IMR-90 (cell line): ENCODE measurements around the gene PGLYRP3. TPM values are rescaled to one million over a fixed set of nuclear protein-coding genes. Genes with fewer than 3 reads are reported as not detected.

ENCODE experiments used
- ATAC-seq: fragments of 200-7000 bp; cut with Tn5 transposase; 2 replicates; pipeline ENCODE4 v1.9.1; 2020; ENCODE audit warnings: low read depth, mild to moderate bottlenecking, moderate library complexity
- BruUV-seq: library from RNA; stranded (reverse); fragments of 400-500 nt; replicated peaks from 2 replicates; lab custom pipeline; 2021; lab: Mats Ljungman, UMichigan
- CTCF ChIA-PET: fragments of 300-600 bp; formaldehyde crosslinking; extraction: SDS; loops from one replicate; lab custom pipeline; 2021; ENCODE audit warnings: antibody characterized with exemption; lab: Yijun Ruan, JAX
- POLR2A ChIA-PET: fragments of 300-600 bp; sonication (Branson Sonifier 250); formaldehyde crosslinking; loops from one replicate; lab custom pipeline; 2022; ENCODE audit warnings: antibody characterized with exemption; ENCODE audit not compliant: unreplicated experiment; lab: Charles Lee
- DNase-seq: peaks from one replicate; pipeline ENCODE4 v3.0.0; 2013
- H2AFZ ChIP-seq: replicated peaks from 2 replicates; pipeline ENCODE3; 2013; ENCODE audit warnings: low read length, mild to moderate bottlenecking; ENCODE audit not compliant: poor library complexity
- H2AK5ac ChIP-seq: 2 replicates; pipeline ENCODE4 v1.6.1; 2013; ENCODE audit warnings: low read depth, low read length, inconsistent platforms
- H2AK9ac ChIP-seq: replicated peaks from 2 replicates; pipeline ENCODE3; 2013; ENCODE audit warnings: mild to moderate bottlenecking, low read depth, low read length, moderate library complexity; ENCODE audit not compliant: poor library complexity
- H2BK120ac ChIP-seq: 2 replicates; pipeline ENCODE4 v1.6.1; 2013; ENCODE audit warnings: low read depth, low read length, inconsistent platforms
- H2BK15ac ChIP-seq: 3 replicates; pipeline ENCODE4 v1.6.1; 2013; ENCODE audit warnings: low read depth, low read length, inconsistent platforms
- H2BK20ac ChIP-seq: 2 replicates; pipeline ENCODE4 v1.6.1; 2013; ENCODE audit warnings: low read depth, mild to moderate bottlenecking, inconsistent platforms, low read length, moderate library complexity
- H2BK5ac ChIP-seq: 2 replicates; pipeline ENCODE4 v1.6.1; 2013; ENCODE audit warnings: mild to moderate bottlenecking, low read depth, low read length, inconsistent platforms; ENCODE audit not compliant: poor library complexity, severe bottlenecking
- H3K14ac ChIP-seq: replicated peaks from 2 replicates; pipeline ENCODE4 v1.6.1; 2013; ENCODE audit warnings: low read depth, low read length, inconsistent platforms
- H3K18ac ChIP-seq: 2 replicates; pipeline ENCODE4 v1.6.1; 2013; ENCODE audit warnings: low read depth, low read length, control low read depth
- H3K23ac ChIP-seq: 2 replicates; pipeline ENCODE4 v1.6.1; 2013; ENCODE audit warnings: low read depth, low read length, inconsistent platforms
- H3K27ac ChIP-seq: 2 replicates; pipeline ENCODE4 v1.5.1; 2013; ENCODE audit warnings: mild to moderate bottlenecking, control low read depth, low read length; ENCODE audit not compliant: insufficient read depth
- H3K27me3 ChIP-seq: 2 replicates; pipeline ENCODE4 v1.6.1; 2013; ENCODE audit warnings: low read length; ENCODE audit not compliant: control insufficient read depth, insufficient read depth
- H3K36me3 ChIP-seq: 2 replicates; pipeline ENCODE4 v1.6.1; 2013; ENCODE audit warnings: low read length, mixed read lengths; ENCODE audit not compliant: control insufficient read depth, insufficient read depth
- H3K4ac ChIP-seq: 2 replicates; pipeline ENCODE4 v1.6.1; 2013; ENCODE audit warnings: low read depth, low read length, inconsistent platforms
- H3K4me1 ChIP-seq: 2 replicates; pipeline ENCODE4 v1.6.1; 2013; ENCODE audit warnings: low read length, mixed read lengths; ENCODE audit not compliant: control insufficient read depth, insufficient read depth
- H3K4me2 ChIP-seq: 2 replicates; pipeline ENCODE4 v1.6.1; 2013; ENCODE audit warnings: low read depth, mild to moderate bottlenecking, control low read depth, low read length, moderate library complexity
- H3K4me3 ChIP-seq: 2 replicates; pipeline ENCODE4 v1.5.1; 2013; ENCODE audit warnings: low read depth, mild to moderate bottlenecking, control low read depth, low read length, moderate library complexity; ENCODE audit not compliant: insufficient read depth
- H3K56ac ChIP-seq: 2 replicates; pipeline ENCODE4 v1.6.1; 2013; ENCODE audit warnings: low read length, inconsistent platforms; ENCODE audit not compliant: insufficient read depth; ENCODE audit errors: extremely low read depth
- H3K79me1 ChIP-seq, 2 experiments: 2 replicates each; pipeline ENCODE4 v1.6.1; 2013; ENCODE audit warnings: low read length in 2 of 2, inconsistent platforms in 1 of 2, low read depth in 1 of 2
- H3K9ac ChIP-seq: 2 replicates; pipeline ENCODE4 v1.6.1; 2013; ENCODE audit warnings: low read depth, low read length, control low read depth
- H3K9me1 ChIP-seq: 2 replicates; pipeline ENCODE4 v1.6.1; 2013; ENCODE audit warnings: low read length, inconsistent platforms; ENCODE audit not compliant: insufficient read depth
- H3K9me3 ChIP-seq: 2 replicates; pipeline ENCODE4 v1.6.1; 2013; ENCODE audit warnings: low read length; ENCODE audit not compliant: control insufficient read depth, insufficient read depth
- H4K20me1 ChIP-seq: 2 replicates; pipeline ENCODE4 v1.6.1; 2013; ENCODE audit warnings: low read length, inconsistent platforms; ENCODE audit not compliant: insufficient read depth
- H4K5ac ChIP-seq: 2 replicates; pipeline ENCODE4 v1.6.1; 2013; ENCODE audit warnings: mild to moderate bottlenecking, low read depth, low read length, control low read depth
- H4K8ac ChIP-seq, 2 experiments: 2 replicates each; pipeline ENCODE4 v1.6.1; 2013; ENCODE audit warnings: low read depth in 2 of 2, low read length in 2 of 2, control low read depth in 1 of 2, inconsistent platforms in 1 of 2
- H4K91ac ChIP-seq: 2 replicates; pipeline ENCODE4 v1.6.1; 2013; ENCODE audit warnings: low read depth, low read length, inconsistent platforms; ENCODE audit not compliant: insufficient read depth
- BHLHE40 ChIP-seq: fragments of 150-350 bp; IDR thresholded peaks from 2 replicates; pipeline ENCODE4 v1.6.1; 2016; ENCODE audit warnings: mild to moderate bottlenecking, low read depth, low read length
- CEBPB ChIP-seq: IDR thresholded peaks from 2 replicates; pipeline ENCODE4 v1.6.1; 2012; ENCODE audit warnings: low read depth, low read length, improper control_type of control experiment
- MAFK ChIP-seq: IDR thresholded peaks from 2 replicates; pipeline ENCODE4 v1.6.1; 2012; ENCODE audit warnings: low read depth, low read length, improper control_type of control experiment
- MAZ ChIP-seq: IDR thresholded peaks from 2 replicates; pipeline ENCODE4 v1.6.1; 2012; ENCODE audit warnings: low read depth, mild to moderate bottlenecking, low read length, improper control_type of control experiment, moderate library complexity, borderline replicate concordance
- MXI1 ChIP-seq: IDR thresholded peaks from 2 replicates; pipeline ENCODE4 v1.6.1; 2012; ENCODE audit warnings: low read depth, mild to moderate bottlenecking, low read length, moderate library complexity, borderline replicate concordance
- NFE2L2 ChIP-seq: fragments of 150-350 bp; IDR thresholded peaks from 2 replicates; pipeline ENCODE4 v1.6.1; 2016; ENCODE audit warnings: low read depth, mild to moderate bottlenecking, low read length
- POLR2A ChIP-seq: IDR thresholded peaks from 2 replicates; pipeline ENCODE4 v1.6.1; 2012; ENCODE audit warnings: mild to moderate bottlenecking, low read depth, low read length
- RAD21 ChIP-seq: IDR thresholded peaks from 2 replicates; pipeline ENCODE4 v1.6.1; 2012; ENCODE audit warnings: low read length, improper control_type of control experiment
- RCOR1 ChIP-seq: IDR thresholded peaks from 2 replicates; pipeline ENCODE4 v1.6.1; 2012; ENCODE audit warnings: mild to moderate bottlenecking, low read length, improper control_type of control experiment; ENCODE audit not compliant: insufficient replicate concordance
- RFX5 ChIP-seq: IDR thresholded peaks from 2 replicates; pipeline ENCODE4 v1.8.0; 2012; ENCODE audit warnings: low read depth, mild to moderate bottlenecking, low read length, moderate library complexity
- SMC3 ChIP-seq: fragments of 150-350 bp; IDR thresholded peaks from 2 replicates; pipeline ENCODE4 v1.6.1; 2016; ENCODE audit warnings: low read depth, mild to moderate bottlenecking, antibody characterized with exemption, low read length, moderate library complexity
- WGBS, 2 experiments: methylation state at CpG; one replicate each; pipeline versions ENCODE4 v1.1.5 to v1.1.7; 2013; ENCODE audit warnings: missing lambda C conversion rate in 2 of 2; ENCODE audit not compliant: insufficient read length in 1 of 2; ENCODE audit errors: extremely low coverage in 2 of 2; 5-methylcytosine and 5-hydroxymethylcytosine counted together
- dilution Hi-C: fragments of 300-500 bp; cut with HindIII; formaldehyde crosslinking; loops from one replicate; pipeline ENCODE4 v1.14.3; 2018; ENCODE audit warnings: low sequenced_read_pairs; ENCODE audit not compliant: unreplicated experiment
- in situ Hi-C: fragments of 300-500 bp; cut with MboI; formaldehyde crosslinking; loops from 3 replicates; pipeline ENCODE4 v1.14.3; 2019; ENCODE audit warnings: low sequenced_read_pairs, inconsistent platforms, mixed read lengths
- intact Hi-C: fragments of 100-400 bp; cut with micrococcal nuclease; formaldehyde crosslinking; loops from 2 replicates; pipeline ENCODE4 v1.10.0; 2022
- polyA plus RNA-seq, 3 experiments: library from polyadenylated mRNA; depleted of rRNA; stranded (reverse); fragments of >200 nt; gene quantifications; 2 replicates each; pipeline ENCODE4 v1.2.3, GENCODE V29; 2012; ENCODE audit warnings: low replicate concordance in 1 of 3
- total RNA-seq: library from RNA; depleted of rRNA; stranded (reverse); fragments of >200 nt; gene quantifications from 2 replicates; pipeline ENCODE4 v1.2.3, GENCODE V29; 2012
- TF ChIP-seq, protein P1 (sequence below): fragments of 150-350 bp; IDR thresholded peaks from 2 replicates; pipeline ENCODE4 v1.6.1; 2017; ENCODE audit warnings: mild to moderate bottlenecking, antibody characterized with exemption, low read length, low read depth
- TF ChIP-seq, protein P2 (sequence below): conservative IDR thresholded peaks from 2 replicates; pipeline ENCODE4 v1.5.1; 2012; ENCODE audit warnings: mild to moderate bottlenecking, low read depth, low read length, improper control_type of control experiment

Gene PGLYRP3
- total and polyA plus RNA-seq, 2 of the 4 experiments (the other 2 are of a cell fraction) = not detected

GRCh38 chr1:153253693-153254092, 59.1 kb downstream of the PGLYRP3 start:
- Histone ChIP-seq H3K56ac (no peak overlapping the region), H3K9me3 (no peaks in the 10 kb centered on the region), H3K18ac (no peak overlapping the region), H3K23ac (no peak overlapping the region), H4K5ac (no peak overlapping the region), H3K9me1 (no peaks in the 10 kb centered on the region), H3K4me1 (no peaks in the 10 kb centered on the region), H4K91ac (no peak overlapping the region), H3K9ac (no peak overlapping the region), H2AK9ac (no peak overlapping the region), H3K36me3 (no peaks in the 10 kb centered on the region), H4K8ac (no peak overlapping the region), H3K14ac (no peak overlapping the region), H2BK120ac (no peak overlapping the region), H3K4me3 (no peak overlapping the region), H3K4me2 (no peak overlapping the region), H3K27me3 (no peaks in the 10 kb centered on the region; the same call in 1 of the 2 replicates), H3K27ac (no peak overlapping the region), H2AFZ (no peak overlapping the region), H4K20me1 (no peaks in the 10 kb centered on the region), H3K79me1 (no peaks in the 10 kb centered on the region), H2AK5ac (no peak overlapping the region), H2BK20ac (no peak overlapping the region), H3K4ac (no peak overlapping the region), H2BK15ac (no peak overlapping the region), H2BK5ac (no peak overlapping the region)
- WGBS, 2 experiments = no CpG with 5 or more reads among the region's 1 CpG
- POLR2A ChIA-PET = no interaction called here
- dilution Hi-C loops (no loop called here), in situ Hi-C loops (no loop called here), intact Hi-C loops (no loop called here)
- DNase-seq = no peak
- ATAC-seq = no peak
- CTCF ChIA-PET = no interaction called here
- BruUV-seq = no TSS peak
- TF ChIP-seq MAFK (no peak), POLR2A (no peak), MXI1 (no peak), MAZ (no peak), NFE2L2 (no peak), RCOR1 (no peak), CEBPB (no peak), RFX5 (no peak), BHLHE40 (no peak), RAD21 (no peak), SMC3 (no peak)
- TF ChIP-seq, protein P1, sequence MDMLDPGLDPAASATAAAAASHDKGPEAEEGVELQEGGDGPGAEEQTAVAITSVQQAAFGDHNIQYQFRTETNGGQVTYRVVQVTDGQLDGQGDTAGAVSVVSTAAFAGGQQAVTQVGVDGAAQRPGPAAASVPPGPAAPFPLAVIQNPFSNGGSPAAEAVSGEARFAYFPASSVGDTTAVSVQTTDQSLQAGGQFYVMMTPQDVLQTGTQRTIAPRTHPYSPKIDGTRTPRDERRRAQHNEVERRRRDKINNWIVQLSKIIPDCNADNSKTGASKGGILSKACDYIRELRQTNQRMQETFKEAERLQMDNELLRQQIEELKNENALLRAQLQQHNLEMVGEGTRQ = no peak
- TF ChIP-seq, protein P2, sequence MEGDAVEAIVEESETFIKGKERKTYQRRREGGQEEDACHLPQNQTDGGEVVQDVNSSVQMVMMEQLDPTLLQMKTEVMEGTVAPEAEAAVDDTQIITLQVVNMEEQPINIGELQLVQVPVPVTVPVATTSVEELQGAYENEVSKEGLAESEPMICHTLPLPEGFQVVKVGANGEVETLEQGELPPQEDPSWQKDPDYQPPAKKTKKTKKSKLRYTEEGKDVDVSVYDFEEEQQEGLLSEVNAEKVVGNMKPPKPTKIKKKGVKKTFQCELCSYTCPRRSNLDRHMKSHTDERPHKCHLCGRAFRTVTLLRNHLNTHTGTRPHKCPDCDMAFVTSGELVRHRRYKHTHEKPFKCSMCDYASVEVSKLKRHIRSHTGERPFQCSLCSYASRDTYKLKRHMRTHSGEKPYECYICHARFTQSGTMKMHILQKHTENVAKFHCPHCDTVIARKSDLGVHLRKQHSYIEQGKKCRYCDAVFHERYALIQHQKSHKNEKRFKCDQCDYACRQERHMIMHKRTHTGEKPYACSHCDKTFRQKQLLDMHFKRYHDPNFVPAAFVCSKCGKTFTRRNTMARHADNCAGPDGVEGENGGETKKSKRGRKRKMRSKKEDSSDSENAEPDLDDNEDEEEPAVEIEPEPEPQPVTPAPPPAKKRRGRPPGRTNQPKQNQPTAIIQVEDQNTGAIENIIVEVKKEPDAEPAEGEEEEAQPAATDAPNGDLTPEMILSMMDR = no peak
